OCI-LY3 (cell line): ENCODE data around the gene KRT80.

Experiments used
- EZH2phosphoT487 ChIP-seq: fragments of 200-600 bp; shearing (Covaris generic); IDR thresholded peaks from 2 replicates; pipeline ENCODE4 v1.6.1; 2018; ENCODE audit warnings: antibody characterized with exemption, mixed run types, low read depth
- TF ChIP-seq, protein P1 (sequence below): fragments of 200-600, 300-600 bp; sonication (generic); IDR thresholded peaks from 2 replicates; pipeline ENCODE4 v1.5.1; 2014; ENCODE audit warnings: antibody characterized with exemption, low read length, low read depth

DNA sequence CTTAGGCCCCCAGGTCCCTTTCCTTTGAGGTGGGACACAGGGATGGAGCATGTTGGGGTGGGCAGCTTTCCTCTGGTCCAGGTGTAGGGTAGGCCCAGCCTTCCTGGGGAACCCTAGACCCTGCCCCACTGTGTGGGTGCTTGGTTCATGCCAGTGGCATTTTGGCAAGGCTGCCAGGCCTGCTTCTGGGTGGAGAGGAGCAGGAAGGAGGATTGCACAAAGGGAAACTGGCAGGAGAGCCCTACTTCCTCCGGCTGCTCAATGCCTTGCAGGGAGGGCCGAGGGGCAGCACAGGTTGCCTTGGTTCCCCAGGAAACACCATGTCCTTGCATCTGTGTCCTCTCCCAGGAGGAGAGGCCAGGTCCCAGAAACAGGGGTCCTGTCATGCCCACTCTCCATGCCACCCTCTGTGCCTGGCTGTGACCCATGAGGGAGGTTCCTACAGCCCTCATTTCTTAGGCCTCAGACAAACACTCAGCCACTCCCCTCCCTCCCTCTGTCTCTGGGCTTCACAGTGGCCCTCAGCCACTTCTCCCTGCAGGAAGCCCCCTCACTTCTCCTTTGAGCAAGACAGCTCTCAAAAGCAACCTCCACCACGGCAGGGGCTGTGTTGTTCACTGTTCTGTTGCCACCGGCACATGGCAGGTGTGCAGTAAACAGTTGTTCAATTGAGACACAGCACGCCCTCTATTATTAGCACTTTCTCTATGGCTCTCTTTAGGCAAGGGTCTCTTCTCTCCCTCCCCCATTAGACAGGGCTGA, 6.8 kb upstream of the KRT80 start:
- TF ChIP-seq, protein P1, sequence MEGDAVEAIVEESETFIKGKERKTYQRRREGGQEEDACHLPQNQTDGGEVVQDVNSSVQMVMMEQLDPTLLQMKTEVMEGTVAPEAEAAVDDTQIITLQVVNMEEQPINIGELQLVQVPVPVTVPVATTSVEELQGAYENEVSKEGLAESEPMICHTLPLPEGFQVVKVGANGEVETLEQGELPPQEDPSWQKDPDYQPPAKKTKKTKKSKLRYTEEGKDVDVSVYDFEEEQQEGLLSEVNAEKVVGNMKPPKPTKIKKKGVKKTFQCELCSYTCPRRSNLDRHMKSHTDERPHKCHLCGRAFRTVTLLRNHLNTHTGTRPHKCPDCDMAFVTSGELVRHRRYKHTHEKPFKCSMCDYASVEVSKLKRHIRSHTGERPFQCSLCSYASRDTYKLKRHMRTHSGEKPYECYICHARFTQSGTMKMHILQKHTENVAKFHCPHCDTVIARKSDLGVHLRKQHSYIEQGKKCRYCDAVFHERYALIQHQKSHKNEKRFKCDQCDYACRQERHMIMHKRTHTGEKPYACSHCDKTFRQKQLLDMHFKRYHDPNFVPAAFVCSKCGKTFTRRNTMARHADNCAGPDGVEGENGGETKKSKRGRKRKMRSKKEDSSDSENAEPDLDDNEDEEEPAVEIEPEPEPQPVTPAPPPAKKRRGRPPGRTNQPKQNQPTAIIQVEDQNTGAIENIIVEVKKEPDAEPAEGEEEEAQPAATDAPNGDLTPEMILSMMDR: no peak
- TF ChIP-seq EZH2phosphoT487: no peak
